HEK293 (cell line): ENCODE data around the gene SLC24A5.

Source experiments
- EGR2 ChIP-seq: fragments of 450-650 bp; formaldehyde crosslinking; IDR thresholded peaks from 2 replicates; pipeline ENCODE4 v1.5.1; 2016; ENCODE audit warnings: low read depth, missing biosample characterization, missing genetic modification characterization
- MZF1 ChIP-seq: fragments of 450-650 bp; formaldehyde crosslinking; IDR thresholded peaks from 2 replicates; pipeline ENCODE4 v1.5.1; 2017; ENCODE audit warnings: missing biosample characterization, missing genetic modification characterization, borderline replicate concordance
- YY1 ChIP-seq: fragments of 450-650 bp; formaldehyde crosslinking; IDR thresholded peaks from 2 replicates; pipeline ENCODE4 v1.5.1; 2018; ENCODE audit warnings: missing biosample characterization, missing genetic modification characterization
- ZBTB21 ChIP-seq: fragments of 450-650 bp; formaldehyde crosslinking; IDR thresholded peaks from 2 replicates; pipeline ENCODE4 v1.5.1; 2017; ENCODE audit warnings: missing biosample characterization, missing genetic modification characterization
- ZNF174 ChIP-seq: fragments of 450-650 bp; formaldehyde crosslinking; IDR thresholded peaks from 2 replicates; pipeline ENCODE4 v1.5.0; 2017; ENCODE audit warnings: missing biosample characterization, mild to moderate bottlenecking, missing genetic modification characterization
- ZNF202 ChIP-seq: fragments of 450-650 bp; formaldehyde crosslinking; IDR thresholded peaks from 2 replicates; pipeline ENCODE4 v1.5.1; 2016; ENCODE audit warnings: missing biosample characterization, missing genetic modification characterization, borderline replicate concordance
- ZNF521 ChIP-seq: fragments of 450-650 bp; formaldehyde crosslinking; IDR thresholded peaks from 2 replicates; pipeline ENCODE4 v1.5.1; 2017; ENCODE audit warnings: missing biosample characterization, mild to moderate bottlenecking, missing genetic modification characterization
- ZNF626 ChIP-seq: fragments of 450-650 bp; sonication (Bioruptor Pico); formaldehyde crosslinking; IDR thresholded peaks from 2 replicates; pipeline ENCODE4 v1.5.1; 2018; ENCODE audit warnings: missing biosample characterization, missing genetic modification characterization, inconsistent platforms
- ZNF654 ChIP-seq: fragments of 450-650 bp; formaldehyde crosslinking; IDR thresholded peaks from 2 replicates; pipeline ENCODE4 v1.5.1; 2016; ENCODE audit warnings: low read depth, missing biosample characterization, missing genetic modification characterization
- ZNF660 ChIP-seq: fragments of 450-650 bp; IDR thresholded peaks from 2 replicates; pipeline ENCODE4 v1.5.1; 2018; ENCODE audit warnings: missing biosample characterization, mild to moderate bottlenecking, missing genetic modification characterization
- ZNF785 ChIP-seq: fragments of 450-650 bp; formaldehyde crosslinking; IDR thresholded peaks from 2 replicates; pipeline ENCODE4 v1.5.1; 2016; ENCODE audit warnings: missing biosample characterization, missing genetic modification characterization
- TF ChIP-seq, protein P1 (sequence below): fragments of 450-650 bp; formaldehyde crosslinking; IDR thresholded peaks from 2 replicates; pipeline ENCODE4 v1.5.1; 2016; ENCODE audit warnings: missing biosample characterization, missing genetic modification characterization
- TF ChIP-seq, protein P2 (sequence below): fragments of 450-650 bp; IDR thresholded peaks from 2 replicates; pipeline ENCODE4 v1.5.1; 2018; ENCODE audit warnings: missing biosample characterization, missing genetic modification characterization
- TF ChIP-seq, protein P3 (sequence below): fragments of 450-650 bp; formaldehyde crosslinking; optimal IDR thresholded peaks from 2 replicates; pipeline ENCODE3; 2016; ENCODE audit warnings: missing biosample characterization, mild to moderate bottlenecking, missing genetic modification characterization

DNA sequence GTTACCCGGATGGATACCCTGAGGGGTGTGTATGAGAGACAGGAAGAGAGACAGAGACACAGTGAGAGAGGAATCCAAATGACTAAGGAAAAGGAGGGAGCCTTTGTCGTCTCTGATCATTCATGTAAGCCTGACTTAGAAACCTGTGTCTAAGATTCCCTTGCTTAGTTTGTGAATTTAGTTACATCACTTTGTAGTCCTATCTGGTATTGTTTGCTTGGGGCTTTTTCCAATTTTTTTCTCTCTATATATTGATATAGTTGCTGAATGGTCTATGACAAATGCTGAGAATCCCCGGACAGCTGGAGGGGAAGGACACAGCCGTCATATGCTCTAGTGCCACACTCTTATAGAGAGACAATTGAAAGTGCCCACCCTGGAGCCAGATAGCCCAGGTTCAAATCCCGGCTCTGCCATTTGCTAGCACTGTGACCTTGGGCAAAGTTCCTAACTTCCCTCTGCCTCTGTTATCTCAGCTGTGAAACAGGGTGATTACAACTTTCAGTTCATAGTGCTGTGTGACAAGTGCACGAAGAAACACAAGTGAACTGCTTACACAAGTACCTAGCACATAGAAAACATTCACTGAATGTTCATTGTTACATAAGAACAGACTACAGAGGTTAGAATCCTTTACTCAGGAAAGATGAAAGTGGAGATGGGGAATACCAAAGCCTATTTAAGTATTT is 6.0 kb downstream of the SLC24A5 start:
- TF ChIP-seq MZF1 (tag by site-specific recombination) = no peak
- TF ChIP-seq ZNF654 = no peak
- no peak for TF ChIP-seq ZBTB21 (tag by site-specific recombination)
- TF ChIP-seq ZNF174 (tag by site-specific recombination) = no peak
- TF ChIP-seq EGR2 (tag by site-specific recombination) = no peak
- TF ChIP-seq ZNF785 (tag by site-specific recombination) = no peak
- TF ChIP-seq, protein P1, sequence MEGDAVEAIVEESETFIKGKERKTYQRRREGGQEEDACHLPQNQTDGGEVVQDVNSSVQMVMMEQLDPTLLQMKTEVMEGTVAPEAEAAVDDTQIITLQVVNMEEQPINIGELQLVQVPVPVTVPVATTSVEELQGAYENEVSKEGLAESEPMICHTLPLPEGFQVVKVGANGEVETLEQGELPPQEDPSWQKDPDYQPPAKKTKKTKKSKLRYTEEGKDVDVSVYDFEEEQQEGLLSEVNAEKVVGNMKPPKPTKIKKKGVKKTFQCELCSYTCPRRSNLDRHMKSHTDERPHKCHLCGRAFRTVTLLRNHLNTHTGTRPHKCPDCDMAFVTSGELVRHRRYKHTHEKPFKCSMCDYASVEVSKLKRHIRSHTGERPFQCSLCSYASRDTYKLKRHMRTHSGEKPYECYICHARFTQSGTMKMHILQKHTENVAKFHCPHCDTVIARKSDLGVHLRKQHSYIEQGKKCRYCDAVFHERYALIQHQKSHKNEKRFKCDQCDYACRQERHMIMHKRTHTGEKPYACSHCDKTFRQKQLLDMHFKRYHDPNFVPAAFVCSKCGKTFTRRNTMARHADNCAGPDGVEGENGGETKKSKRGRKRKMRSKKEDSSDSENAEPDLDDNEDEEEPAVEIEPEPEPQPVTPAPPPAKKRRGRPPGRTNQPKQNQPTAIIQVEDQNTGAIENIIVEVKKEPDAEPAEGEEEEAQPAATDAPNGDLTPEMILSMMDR (tag by site-specific recombination) = no peak
- TF ChIP-seq, protein P2, sequence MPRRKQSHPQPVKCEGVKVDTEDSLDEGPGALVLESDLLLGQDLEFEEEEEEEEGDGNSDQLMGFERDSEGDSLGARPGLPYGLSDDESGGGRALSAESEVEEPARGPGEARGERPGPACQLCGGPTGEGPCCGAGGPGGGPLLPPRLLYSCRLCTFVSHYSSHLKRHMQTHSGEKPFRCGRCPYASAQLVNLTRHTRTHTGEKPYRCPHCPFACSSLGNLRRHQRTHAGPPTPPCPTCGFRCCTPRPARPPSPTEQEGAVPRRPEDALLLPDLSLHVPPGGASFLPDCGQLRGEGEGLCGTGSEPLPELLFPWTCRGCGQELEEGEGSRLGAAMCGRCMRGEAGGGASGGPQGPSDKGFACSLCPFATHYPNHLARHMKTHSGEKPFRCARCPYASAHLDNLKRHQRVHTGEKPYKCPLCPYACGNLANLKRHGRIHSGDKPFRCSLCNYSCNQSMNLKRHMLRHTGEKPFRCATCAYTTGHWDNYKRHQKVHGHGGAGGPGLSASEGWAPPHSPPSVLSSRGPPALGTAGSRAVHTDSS = no peak
- no peak for TF ChIP-seq ZNF521
- TF ChIP-seq YY1 (tag by site-specific recombination) = no peak
- TF ChIP-seq ZNF660 (tag by site-specific recombination) = no peak
- TF ChIP-seq, protein P3, sequence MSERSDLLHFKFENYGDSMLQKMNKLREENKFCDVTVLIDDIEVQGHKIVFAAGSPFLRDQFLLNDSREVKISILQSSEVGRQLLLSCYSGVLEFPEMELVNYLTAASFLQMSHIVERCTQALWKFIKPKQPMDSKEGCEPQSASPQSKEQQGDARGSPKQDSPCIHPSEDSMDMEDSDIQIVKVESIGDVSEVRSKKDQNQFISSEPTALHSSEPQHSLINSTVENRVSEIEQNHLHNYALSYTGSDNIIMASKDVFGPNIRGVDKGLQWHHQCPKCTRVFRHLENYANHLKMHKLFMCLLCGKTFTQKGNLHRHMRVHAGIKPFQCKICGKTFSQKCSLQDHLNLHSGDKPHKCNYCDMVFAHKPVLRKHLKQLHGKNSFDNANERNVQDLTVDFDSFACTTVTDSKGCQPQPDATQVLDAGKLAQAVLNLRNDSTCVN (tag by site-specific recombination) = no peak
- TF ChIP-seq ZNF202 (tag by site-specific recombination) = no peak
- no peak for TF ChIP-seq ZNF626 (tag by site-specific recombination)
